Non-pigmented ciliary epithelial cell (primary cell): Measurements from ENCODE around the gene COX7A2L.
"Not testable (repeated sequence)": the region's sequence is repeated elsewhere in the genome, so short reads cannot be mapped to it uniquely, and the experiment has no call there.

Experiments
- DNase-seq: peaks from one replicate; pipeline ENCODE4 v3.0.0-alpha.2; 2010; ENCODE audit warnings: low read depth

The COX7A2L gene

DNA sequence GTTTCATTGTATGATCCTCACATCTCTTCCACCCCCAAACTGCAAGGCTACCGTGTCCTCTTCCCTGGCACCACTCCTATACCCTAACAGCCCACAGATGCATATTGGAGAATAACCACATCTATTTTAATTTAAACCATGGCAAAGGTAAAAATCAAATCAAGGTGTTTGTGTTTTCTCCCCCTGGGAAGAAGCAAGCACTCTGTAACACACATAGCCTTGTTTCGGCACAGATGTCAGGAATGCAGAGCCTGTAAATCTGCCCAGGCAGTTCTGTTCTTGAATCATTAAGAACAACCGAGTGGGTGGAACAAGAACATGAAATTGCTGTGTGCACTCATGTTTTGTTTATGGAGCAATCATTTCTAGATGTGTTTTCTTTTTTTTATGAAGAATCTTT lies 6.8 kb upstream of the COX7A2L start:
- no peak for DNase-seq

DNA sequence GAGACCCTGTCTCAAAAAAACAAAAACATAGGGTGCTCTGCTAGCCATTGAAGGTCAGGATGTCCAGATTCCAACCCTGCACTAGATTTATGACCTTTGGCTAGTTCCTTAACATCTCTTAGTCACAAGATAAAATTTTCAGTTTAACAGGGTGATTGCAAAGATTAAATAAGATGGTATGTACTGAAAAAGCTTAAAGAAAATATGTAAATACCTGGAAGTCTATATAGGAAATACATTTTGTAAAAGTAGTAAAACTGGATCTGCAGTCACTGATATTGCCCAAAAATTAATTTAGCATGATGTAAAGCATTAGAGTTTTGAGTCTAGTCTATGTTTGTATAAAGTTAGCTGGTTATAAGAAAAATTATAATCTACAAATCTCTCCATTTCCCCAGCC lies 5.4 kb upstream of the COX7A2L start:
- DNase-seq: no peak

DNA sequence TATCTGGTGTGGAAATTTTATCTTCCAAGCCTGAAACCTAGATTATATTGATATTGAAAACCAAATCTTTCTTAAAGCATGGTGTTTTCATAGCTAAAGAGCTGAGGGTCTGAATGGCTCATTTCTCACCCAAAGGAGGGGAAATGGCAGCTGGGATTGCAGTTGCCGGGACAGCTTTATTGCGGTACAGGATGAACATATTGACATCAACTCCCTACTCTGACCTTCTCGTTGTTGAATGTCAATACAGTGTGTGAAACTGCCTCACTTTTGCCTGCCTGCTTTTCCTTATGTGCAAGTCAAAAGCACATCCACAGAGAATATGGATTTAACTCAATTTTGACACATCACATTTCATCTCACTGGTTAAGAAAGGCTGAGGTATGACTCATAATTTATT lies 3.6 kb upstream of the COX7A2L start:
- DNase-seq: no peak

DNA sequence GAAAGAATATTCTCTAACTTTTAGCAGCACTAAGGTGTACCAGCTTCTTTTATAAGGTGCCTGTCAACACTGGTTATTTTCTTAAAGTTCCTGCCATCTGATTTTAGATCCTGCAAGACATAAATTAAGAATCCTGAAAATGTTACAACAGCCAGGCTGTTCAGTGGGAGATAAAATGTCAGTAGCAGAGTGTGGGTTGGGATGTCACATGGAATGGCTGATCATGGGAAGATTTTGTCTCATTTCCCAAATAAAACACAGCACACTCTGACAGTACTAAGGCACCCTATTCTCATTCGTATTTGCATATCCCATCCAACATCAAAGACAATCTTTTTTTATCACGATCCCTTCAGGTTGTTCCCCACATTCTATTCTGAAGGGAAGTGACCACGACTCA lies 2.4 kb upstream of the COX7A2L start:
- DNase-seq: no peak

DNA sequence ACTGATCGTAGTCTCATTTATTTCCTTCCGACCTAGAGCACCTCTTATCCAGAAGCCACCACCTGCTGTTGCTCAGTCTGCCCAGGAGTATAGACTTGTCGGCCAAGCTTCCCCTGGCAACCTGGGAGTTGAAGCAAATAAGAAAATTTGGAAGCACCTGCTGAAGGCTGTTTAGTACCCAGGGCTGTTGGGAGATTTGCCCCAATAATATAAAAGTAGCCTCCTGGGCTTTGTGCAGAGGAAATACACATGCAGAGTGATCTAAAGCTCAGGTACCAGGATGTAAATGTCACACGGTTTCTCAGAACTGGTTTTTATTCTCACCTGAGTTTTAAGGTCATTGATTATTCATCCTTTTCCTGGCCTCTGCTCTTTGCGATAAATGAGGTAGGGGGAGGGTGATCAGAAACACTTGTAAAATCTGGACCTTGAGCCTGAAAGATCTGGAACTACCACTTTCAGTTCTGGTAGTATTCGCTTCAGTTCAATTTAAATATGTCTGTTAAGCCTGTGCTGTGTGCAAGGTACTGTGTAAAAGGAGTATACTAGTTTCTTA lies 789 bp upstream of the COX7A2L start:
- DNase-seq: no peak

DNA sequence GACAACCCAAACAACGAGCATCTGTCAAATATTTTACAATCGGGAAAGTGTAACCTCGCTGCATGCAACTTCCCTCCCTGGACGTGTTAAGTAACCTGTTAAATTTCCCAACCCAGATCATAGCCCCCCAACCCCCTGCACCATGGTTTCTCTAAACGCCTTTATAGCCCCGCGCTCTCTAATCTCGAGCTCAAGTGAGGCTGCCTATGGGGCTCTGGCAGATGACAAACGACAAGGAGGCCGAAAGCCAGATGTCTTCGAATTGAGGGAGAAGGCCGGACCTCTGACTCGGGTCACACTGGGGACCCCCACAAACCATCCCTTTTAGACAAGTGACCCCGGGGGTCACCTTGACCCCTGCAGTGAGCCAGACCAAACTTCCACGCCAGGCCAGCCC lies 526 bp downstream of the COX7A2L start:
- no peak for DNase-seq

DNA sequence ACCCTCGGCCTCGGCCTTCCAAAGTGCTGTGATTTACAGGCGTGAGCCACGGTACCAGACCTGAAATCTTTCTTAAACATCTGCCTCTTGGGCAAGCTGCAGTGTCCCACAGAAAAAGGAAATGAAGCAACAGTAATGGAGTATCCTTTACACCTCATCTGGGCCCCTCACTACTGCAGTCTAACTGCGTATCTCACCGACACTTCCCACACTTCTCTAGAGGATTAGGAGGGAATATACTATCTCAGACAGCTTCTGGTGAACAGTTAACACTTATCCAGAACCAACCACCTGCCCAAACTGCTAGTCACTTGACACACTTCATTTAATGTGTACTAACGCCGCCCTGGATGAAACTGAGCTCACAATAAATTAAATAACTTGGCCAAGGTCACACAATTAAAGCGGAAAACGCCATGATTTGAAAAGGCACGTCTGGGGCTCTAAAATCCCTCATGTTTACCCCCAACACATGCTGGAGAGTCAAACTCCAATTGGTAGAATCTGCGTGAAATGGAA lies 993 bp downstream of the COX7A2L start:
- DNase-seq: no peak

DNA sequence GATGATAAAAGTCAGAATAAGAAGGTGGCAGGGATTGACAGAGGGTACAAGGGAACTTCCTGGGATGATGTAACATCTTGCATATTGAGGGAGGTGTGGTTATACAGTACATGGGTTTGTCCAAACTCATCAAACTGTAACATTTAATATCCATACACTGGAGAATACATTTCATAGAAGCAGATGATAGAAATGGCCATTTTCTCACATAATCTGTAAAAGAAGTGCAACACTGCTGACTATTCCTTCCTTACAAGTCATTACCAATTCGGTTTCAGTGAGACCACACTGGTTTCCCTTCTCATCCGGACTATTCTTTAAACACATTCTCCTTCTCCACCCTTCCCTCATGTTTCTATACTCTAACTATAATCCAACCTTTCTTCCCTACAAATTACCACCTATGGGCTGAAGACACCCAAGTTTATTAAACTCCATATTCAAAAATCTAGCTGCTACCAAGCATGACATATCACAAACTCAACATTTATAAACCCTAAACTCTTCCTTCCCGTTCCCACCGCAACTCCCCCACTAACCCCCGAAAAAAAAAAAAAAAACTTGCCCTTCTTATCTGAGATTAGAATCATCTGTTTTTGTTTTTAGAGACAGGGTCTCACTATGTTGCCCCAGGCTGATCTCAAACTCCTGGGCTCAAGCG lies 1.6 kb downstream of the COX7A2L start:
- no peak for DNase-seq

DNA sequence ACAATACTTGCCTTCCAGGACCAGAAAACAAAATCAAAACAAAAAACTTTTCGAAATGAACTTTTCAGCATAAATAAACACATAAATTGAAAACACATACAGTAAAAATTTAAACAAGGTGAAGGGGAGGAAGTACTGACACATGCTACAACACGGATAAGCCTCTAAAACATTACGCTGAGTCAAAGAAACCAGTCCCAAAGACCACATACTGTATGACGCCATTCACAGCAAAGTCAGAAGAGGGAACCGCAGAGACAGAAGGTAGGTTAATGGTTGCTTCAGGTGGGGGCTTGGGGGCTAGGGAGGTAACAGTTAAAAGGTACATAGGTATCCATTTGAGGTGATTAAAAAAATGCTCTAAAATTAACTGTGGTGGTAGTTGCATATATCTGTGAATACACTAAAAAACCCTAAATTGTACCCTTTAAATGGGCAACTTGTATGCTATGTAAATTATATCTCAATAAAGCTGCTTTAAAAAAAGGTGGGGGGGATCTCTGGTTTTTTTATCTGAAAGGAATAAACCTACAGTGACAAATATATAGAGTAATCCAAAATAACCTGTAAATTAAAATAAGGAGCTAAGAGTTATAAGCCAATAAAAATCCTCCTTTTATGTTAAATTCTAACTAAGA lies 7.1 kb downstream of the COX7A2L start:
- no peak for DNase-seq

DNA sequence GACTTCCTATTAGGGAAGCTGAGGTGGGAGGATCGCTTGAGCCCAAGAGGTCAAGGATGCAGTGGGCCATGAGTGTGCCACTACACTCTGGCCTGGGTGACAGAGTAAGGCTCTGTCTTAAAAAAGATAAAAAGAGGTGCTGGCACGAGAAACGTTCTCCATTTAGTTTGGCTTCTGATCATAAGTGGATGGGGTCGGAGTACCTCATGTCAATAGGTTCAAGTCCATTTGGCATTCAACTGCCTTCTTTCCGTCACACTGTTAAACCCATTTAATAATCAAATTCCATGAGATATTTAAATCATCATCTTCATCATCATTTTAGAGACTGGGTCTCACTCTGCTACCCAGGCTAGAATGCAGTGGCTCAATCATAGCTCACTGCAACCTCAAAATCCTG lies 9.2 kb downstream of the COX7A2L start:
- DNase-seq: no peak

DNA sequence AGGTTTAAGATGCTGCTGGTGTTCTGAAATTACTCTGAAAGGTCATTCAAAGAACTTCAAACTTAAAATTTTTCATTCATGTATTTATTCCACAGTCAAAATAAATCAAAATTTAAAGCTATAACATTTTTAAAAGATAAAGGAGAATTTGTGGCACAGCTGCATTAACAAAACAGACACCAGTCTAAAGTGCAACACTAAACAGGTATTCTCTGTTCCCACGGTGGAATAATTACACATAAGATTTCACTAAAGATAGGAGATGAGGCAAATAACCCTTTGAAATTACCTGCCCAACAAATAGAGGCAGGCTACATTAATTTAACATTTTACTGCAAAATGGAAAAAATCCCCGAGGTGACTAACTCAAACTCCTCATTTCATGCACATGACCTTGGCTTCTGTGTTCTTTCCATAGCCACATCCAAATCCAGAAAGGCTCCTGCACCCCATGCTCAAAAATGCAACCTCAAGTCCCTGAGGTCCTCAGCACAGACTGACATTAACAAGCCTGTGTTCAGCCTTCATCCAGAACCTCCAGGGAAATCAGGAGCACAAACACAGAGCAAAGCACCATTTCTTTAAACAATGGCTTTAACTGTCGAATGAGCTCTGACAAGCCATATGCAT lies 10.5 kb downstream of the COX7A2L start:
- no peak for DNase-seq

DNA sequence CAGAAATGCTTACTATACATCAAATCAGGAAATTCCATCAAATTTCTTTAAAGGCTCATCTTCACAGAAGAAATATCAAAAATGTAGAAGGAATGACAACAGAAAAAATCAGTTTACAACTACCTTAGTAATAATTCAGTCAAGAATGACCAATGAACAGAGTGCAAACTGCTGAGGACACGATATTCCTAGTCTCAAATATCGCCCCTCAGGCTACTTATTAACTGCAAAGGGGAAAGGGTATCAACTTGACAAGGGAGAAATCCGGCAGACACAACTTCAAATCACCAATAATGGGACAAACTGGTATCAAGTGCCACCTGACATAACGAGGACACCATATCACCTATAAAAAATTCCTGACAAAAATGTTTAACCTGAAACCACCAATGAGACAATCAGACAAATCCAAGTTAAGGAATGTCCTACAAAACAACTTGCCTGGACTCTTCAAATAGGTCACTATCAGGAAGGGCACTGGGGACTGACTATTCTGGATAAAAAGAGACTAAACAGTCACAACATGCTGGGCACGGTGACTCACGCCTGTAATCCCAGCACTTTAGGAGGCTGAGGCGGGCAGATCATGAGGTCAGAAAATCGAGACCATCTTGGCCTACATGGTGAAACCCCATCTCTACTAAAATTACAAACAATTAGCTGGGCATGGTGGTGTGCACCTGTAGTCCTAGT lies 12.8 kb downstream of the COX7A2L start:
- no peak for DNase-seq

DNA sequence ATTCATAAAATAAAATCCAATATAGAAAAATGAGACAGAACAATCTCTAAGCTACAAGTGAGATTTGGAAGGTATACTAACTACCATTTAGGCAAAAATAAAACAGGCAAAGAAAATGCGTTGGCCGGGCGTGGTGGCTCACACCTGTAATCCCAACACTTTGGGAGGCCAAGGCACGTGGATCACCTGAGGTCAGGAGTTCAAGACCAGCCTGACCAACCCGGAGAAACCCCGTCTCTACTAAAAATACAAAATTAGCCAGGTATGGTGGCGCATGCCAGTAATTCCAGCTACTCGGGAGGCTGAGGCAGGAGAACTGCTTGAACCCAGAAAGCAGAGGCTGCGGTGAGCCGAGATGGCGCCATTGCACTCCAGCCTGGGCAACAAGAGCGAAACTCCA lies 13.5 kb downstream of the COX7A2L start:
- DNase-seq: not testable (repeated sequence)

DNA sequence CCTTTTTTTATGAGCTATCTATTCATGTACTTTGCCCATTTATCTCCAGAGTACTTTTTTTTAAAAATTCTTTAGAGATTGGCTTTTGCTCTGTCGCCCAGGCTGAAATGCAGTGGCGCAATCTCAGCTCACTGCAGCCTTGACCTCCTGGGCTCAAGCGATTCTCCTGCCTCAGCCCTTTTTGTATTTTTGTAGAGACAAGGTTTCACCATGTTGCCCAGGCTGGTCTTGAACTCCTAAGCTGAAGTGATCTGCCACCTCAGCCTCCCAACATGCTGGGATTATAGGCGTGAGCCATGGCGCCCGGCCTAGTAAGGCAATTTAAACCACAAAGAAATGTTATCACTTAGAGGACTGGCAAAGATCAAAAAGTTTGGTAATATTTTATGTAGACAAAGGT lies 14.2 kb downstream of the COX7A2L start:
- DNase-seq: not testable (repeated sequence)

DNA sequence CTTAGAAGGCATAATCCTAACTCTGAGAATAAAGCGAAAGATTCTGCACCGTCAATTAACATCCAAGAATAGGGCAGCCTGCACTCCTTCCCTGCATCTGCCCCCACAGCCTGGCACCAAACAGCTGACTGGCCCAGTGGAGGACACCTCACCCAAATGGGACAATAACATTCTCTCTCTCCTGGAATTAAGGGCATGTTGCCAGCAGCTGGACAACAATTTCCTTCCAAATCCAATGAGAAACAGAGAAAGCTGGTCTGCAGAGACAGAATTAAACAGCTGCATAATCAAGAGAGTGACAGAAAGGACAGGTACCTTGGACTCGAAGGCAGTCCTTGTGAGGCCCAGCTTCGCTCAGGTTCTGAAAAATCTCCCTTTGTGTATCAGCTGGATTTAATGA lies 15.0 kb downstream of the COX7A2L start:
- no peak for DNase-seq

DNA sequence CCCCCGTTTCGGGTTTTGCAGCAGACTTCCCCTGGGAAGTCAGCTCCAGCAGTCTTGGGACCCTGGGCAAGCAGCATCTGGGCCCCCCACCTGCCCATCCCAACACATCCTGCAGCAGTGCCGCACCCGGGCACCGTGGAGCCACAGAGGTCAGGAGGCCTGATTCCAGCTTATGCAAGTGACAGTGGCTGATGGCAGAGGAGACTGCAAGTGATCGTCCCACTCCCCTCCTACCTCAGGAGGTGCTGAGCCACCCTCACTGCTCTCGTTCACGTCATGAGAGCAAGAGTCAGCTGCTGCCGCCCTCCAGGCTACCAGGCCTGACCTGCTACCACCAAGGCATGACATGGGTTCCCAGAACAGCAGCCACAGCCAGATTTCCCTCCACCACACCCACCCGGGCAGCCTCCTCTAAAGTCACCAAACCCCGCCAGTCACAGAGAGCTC lies 18.2 kb downstream of the COX7A2L start:
- no peak for DNase-seq

DNA sequence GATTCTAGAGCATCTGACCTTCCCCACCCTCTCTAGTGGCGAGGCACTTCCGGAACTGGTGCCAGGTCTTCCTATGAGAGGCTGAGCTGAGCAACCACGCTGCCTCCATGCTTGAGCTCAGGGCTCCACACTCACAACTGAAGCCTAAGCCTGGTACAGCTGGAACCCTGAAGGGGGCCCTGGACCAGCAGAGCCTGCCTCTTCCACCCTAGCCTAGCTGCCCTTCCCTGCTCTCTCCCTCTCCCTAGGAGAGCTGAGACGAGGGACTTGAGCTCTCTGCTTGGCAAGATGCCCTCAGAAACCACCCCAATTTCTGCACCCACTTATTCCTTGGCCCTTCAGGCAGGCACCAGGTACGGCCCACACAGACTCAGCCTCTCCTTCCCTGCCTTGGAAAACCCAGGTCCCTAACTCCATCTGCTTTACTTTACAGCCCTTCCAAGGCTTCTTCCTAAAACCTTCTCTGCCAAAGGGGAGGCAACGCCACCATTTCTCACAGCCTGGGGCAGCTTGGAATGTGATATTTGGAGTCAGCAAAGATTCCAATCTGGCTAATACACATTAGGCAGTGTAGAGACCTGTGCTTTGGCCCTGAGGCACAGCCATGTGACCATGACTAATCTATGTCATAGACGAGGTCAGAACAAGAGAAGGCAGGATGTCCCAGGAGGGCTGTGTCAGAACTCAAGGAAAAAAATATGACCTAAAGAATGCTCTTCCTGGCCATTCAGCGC lies 18.8 kb downstream of the COX7A2L start:
- peak; percentile 74 for DNase-seq

DNA sequence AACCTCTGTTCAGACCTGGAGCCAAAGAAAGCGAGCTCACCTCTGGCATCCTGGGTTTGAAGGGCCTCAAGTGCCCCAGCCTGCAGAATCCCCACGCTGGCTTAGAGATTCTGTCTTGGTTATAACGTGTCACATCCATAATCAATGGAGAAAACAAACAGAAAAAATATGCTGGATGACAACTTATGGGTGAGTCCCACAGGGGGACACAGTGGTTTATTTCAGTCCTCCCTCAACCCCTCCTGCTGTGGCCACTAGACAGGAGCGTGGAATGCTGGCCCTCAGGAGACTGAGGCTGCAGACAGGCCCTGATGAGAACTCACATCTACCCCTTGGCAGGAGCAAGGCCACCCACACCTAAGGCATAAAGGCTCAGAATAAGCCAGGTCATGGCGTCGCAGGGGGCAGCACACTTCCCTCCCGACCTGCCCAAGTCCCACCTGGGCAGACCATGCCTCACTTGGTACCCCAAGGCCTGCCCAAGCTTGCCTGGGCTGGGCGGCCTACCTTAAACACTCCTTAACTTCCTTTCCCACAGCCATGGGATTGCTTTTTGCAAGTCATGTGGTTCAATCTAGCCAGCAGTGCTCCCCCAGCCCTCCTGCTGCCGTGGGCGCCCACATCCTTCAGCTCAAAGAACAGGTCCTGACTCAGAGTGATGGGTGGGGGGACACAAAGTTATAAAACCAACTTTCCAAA lies 19.9 kb downstream of the COX7A2L start:
- DNase-seq: no peak

DNA sequence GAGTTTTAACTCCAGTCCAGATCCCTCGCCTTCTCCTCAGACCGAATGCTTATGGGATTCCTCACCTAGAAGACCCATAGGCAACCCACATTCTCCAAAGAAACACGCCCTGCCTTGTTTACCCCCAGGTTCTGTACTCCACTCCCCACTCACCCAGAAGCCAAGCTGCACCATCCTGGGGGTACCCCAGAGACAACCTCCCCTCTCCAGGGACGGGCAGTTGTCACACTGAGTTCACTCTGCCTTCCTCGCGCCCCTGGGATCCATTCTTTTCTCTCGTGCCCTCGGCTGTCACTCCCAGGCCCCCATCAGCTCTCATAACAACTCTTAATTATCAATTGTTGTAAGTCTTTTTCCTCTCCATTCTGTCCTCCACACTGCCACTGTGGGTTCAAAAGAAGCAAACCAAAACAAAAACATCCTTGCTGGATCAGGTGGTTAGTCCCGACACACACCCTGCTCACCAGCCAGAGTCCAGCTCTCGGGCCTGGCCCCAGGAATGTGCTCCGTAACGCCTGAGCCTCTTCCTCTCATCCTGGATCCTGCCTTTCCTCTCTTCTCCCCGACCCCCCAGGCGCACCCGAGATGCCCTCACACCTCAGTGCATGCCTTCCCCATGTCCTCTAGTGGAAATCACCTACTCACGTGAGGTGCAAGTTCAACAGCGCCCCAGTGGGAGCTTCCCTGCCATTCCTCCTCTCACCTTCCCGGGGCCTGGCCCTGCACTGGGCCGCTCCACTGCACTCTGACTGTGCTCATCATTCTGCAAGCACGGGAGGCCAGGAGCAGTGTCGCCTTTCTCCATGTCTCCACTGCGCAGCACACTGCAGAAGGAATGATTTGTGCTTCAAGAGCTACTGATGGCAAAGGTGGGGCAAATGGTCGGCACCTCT lies 20.7 kb downstream of the COX7A2L start:
- DNase-seq: no peak
